Kidney tubule cell (primary cell): Measurements from ENCODE around the gene CCL27.

Experiments used
- DNase-seq: peaks from one replicate; pipeline ENCODE4 v3.0.0-alpha.2; 2018; ENCODE audit warnings: low spot score

Gene CCL27

GRCh38 chr9:34662526-34663302 lies at the start of gene CCL27:
Gene CCL27 (minus strand): TSS chr9:34662657. CDS start chr9:34662633, 24 bp downstream.
- no peak for DNase-seq

GRCh38 chr9:34712140-34712539 lies 49.7 kb upstream of the CCL27 start:
- DNase-seq: no peak

- no peak for DNase-seq
Observed at GRCh38 chr9:34710023-34710422, 47.6 kb upstream of the CCL27 start, which contains the start of gene CCL21. Gene CCL21 (minus strand): TSS chr9:34710136. CDS start chr9:34710066, 70 bp downstream.

GRCh38 chr9:34709196-34709978 lies 46.9 kb upstream of the CCL27 start:
- DNase-seq: no peak

- DNase-seq: no peak
Observed at GRCh38 chr9:34707130-34707529, 44.7 kb upstream of the CCL27 start.

- peak; percentile 77 for DNase-seq
Observed at GRCh38 chr9:34701769-34702736, 39.6 kb upstream of the CCL27 start.

- peak; percentile 73 for DNase-seq
Observed at GRCh38 chr9:34701023-34701768, 38.7 kb upstream of the CCL27 start.

- DNase-seq: no peak
Observed at GRCh38 chr9:34694811-34695210, 32.4 kb upstream of the CCL27 start.

GRCh38 chr9:34693560-34693959 lies 31.1 kb upstream of the CCL27 start:
- no peak for DNase-seq

GRCh38 chr9:34691936-34692315 lies 29.5 kb upstream of the CCL27 start:
- DNase-seq: no peak

GRCh38 chr9:34690983-34691935 lies 28.8 kb upstream of the CCL27 start, which contains the start of gene CCL19:
Gene CCL19 (minus strand): TSS chr9:34691276. CDS start chr9:34691139, 137 bp downstream.
- DNase-seq: no peak

GRCh38 chr9:34689512-34689911 lies 27.1 kb upstream of the CCL27 start:
- DNase-seq: no peak

- DNase-seq: no peak
Observed at GRCh38 chr9:34689116-34689470, 26.6 kb upstream of the CCL27 start.

- DNase-seq: no peak
Observed at GRCh38 chr9:34688329-34689115, 26.1 kb upstream of the CCL27 start.

GRCh38 chr9:34687276-34688030 lies 25.0 kb upstream of the CCL27 start:
- no peak for DNase-seq

GRCh38 chr9:34686732-34687131 lies 24.3 kb upstream of the CCL27 start:
- DNase-seq: no peak

GRCh38 chr9:34686231-34686630 lies 23.8 kb upstream of the CCL27 start:
- DNase-seq: no peak

- DNase-seq: no peak
Observed at GRCh38 chr9:34685591-34685990, 23.1 kb upstream of the CCL27 start.

- DNase-seq: no peak
Observed at GRCh38 chr9:34684816-34685215, 22.4 kb upstream of the CCL27 start.
